ENCODE data around the gene CD81. TPM values are rescaled to one million over a fixed set of nuclear protein-coding genes. Genes with fewer than 3 reads are reported as not detected.
"Not testable (repeated sequence)": the region's sequence is repeated elsewhere in the genome, so short reads cannot be mapped to it uniquely, and the experiment has no call there.

The CD81 gene
- total RNA-seq, 2 experiments from 2014 or later: 181 to 183 TPM

- DNase-seq (no peak), ATAC-seq (ENCODE audit: poor library complexity) (no peak)
- no peaks in the 10 kb centered on the region for H3K9me3 ChIP-seq (ENCODE audit: control insufficient read depth in 1 of 2, insufficient read depth in 1 of 2, low read length in 2 of 2)
- no peak for TF ChIP-seq CTCF (IDR thresholded peaks at IDR 0.05)
- Mint-ChIP-seq H3K27ac (no peak overlapping the region), H3K9me3 (no peaks in the 10 kb centered on the region), H3K4me3 (no peak overlapping the region), H3K27me3 (no peaks in the 10 kb centered on the region), H3K4me1 (ENCODE audit: low read depth) (no peaks in the 10 kb centered on the region), H3K36me3 (ENCODE audit: low read depth) (no peaks in the 10 kb centered on the region)
- ChIA-PET CTCF (no interaction called here), POLR2A (no interaction called here)
- intact Hi-C loops (cut with DNase I, micrococcal nuclease): no loop called here
- H3K27me3 ChIP-seq (ENCODE audit: control insufficient read depth in 1 of 2, insufficient read depth in 2 of 2, low read length in 2 of 2): no peaks in the 10 kb centered on the region
- H3K4me3 ChIP-seq (ENCODE audit: low read length): no peak overlapping the region
- H3K4me1 ChIP-seq (ENCODE audit: insufficient read depth, low read length): no peaks in the 10 kb centered on the region
- H3K27ac ChIP-seq (ENCODE audit: low read depth in 1 of 2, low read length in 2 of 2): no peak overlapping the region
- no peaks in the 10 kb centered on the region for H3K36me3 ChIP-seq (ENCODE audit: insufficient read depth, low read length)
These were observed 19.9 kb upstream of the CD81 start for GRCh38 chr11:2357246-2357645.

GRCh38 chr11:2357651-2358050 lies 19.5 kb upstream of the CD81 start:
- H3K27ac Mint-ChIP-seq; H3K36me3 ChIP-seq (ENCODE audit: insufficient read depth, low read length); intact Hi-C loops (cut with DNase I, micrococcal nuclease); H3K36me3 Mint-ChIP-seq (ENCODE audit: low read depth); H3K27me3 Mint-ChIP-seq; H3K4me3 ChIP-seq (ENCODE audit: low read length); H3K9me3 Mint-ChIP-seq; H3K9me3 ChIP-seq (ENCODE audit: control insufficient read depth in 1 of 2, insufficient read depth in 1 of 2, low read length in 2 of 2); H3K4me1 Mint-ChIP-seq (ENCODE audit: low read depth); ATAC-seq (ENCODE audit: poor library complexity); H3K27ac ChIP-seq (ENCODE audit: low read depth in 1 of 2, low read length in 2 of 2); H3K4me1 ChIP-seq (ENCODE audit: insufficient read depth, low read length); CTCF ChIA-PET; DNase-seq; H3K4me3 Mint-ChIP-seq; POLR2A ChIA-PET; H3K27me3 ChIP-seq (ENCODE audit: control insufficient read depth in 1 of 2, insufficient read depth in 2 of 2, low read length in 2 of 2): not testable (repeated sequence)

DNA sequence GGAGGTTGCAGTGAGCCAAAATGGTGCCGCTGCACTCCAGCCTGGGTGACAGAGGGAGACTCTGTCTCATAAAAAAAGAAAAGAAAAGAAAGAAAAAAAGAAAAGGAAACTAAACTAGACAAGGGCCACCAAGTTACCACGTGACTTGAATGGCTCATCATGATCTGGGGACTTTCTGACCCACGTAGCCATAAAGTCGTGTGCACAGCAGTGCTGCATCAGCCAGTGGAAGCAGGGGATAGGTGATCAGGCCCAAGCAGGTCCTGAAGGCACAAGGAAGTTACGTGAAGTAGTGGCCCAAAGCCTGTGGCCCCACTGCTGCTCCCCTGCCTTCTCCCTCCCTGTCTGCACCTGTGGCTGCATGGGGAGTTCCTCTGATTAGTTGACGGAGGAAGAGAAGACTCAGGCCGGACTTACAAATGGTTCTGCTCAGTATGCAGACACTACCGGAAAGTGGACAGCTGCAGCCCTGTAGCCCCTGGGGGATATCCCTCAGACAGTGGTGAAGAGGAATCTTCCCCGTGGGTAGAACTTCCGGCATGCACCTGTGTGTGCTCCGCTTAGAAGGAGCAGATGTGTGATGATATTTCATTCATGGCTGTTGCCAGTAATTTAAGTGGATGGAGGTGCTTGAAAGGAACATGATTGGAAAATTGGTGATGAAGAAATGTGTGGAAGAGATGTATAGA lies 18.2 kb upstream of the CD81 start:
- Mint-ChIP-seq H3K36me3 (ENCODE audit: low read depth) (no peaks in the 10 kb centered on the region), H3K4me3 (no peak overlapping the region), H3K27me3 (no peaks in the 10 kb centered on the region), H3K27ac (no peak overlapping the region), H3K4me1 (ENCODE audit: low read depth) (no peaks in the 10 kb centered on the region), H3K9me3 (no peaks in the 10 kb centered on the region)
- no peaks in the 10 kb centered on the region for H3K27me3 ChIP-seq (ENCODE audit: control insufficient read depth in 1 of 2, insufficient read depth in 2 of 2, low read length in 2 of 2)
- intact Hi-C loops (cut with DNase I, micrococcal nuclease): no loop called here
- DNase-seq (no peak), ATAC-seq (ENCODE audit: poor library complexity) (no peak)
- TF ChIP-seq CTCF (IDR thresholded peaks at IDR 0.05): no peak
- H3K4me3 ChIP-seq (ENCODE audit: low read length): no peak overlapping the region
- ChIA-PET CTCF (no interaction called here), POLR2A (no interaction called here)
- H3K4me1 ChIP-seq (ENCODE audit: insufficient read depth, low read length): no peaks in the 10 kb centered on the region
- H3K36me3 ChIP-seq (ENCODE audit: insufficient read depth, low read length): no peaks in the 10 kb centered on the region
- H3K27ac ChIP-seq (ENCODE audit: low read depth in 1 of 2, low read length in 2 of 2): no peak overlapping the region
- H3K9me3 ChIP-seq (ENCODE audit: control insufficient read depth in 1 of 2, insufficient read depth in 1 of 2, low read length in 2 of 2): no peaks in the 10 kb centered on the region

GRCh38 chr11:2359557-2359956 lies 17.6 kb upstream of the CD81 start:
- Mint-ChIP-seq H3K27ac (no peak overlapping the region), H3K9me3 (no peaks in the 10 kb centered on the region), H3K4me1 (ENCODE audit: low read depth) (no peaks in the 10 kb centered on the region), H3K27me3 (no peaks in the 10 kb centered on the region), H3K36me3 (ENCODE audit: low read depth) (no peaks in the 10 kb centered on the region), H3K4me3 (no peak overlapping the region)
- Histone ChIP-seq H3K9me3 (ENCODE audit: control insufficient read depth in 1 of 2, insufficient read depth in 1 of 2, low read length in 2 of 2) (no peaks in the 10 kb centered on the region), H3K27ac (ENCODE audit: low read depth in 1 of 2, low read length in 2 of 2) (no peak overlapping the region), H3K36me3 (ENCODE audit: insufficient read depth, low read length) (no peaks in the 10 kb centered on the region), H3K4me1 (ENCODE audit: insufficient read depth, low read length) (no peaks in the 10 kb centered on the region), H3K4me3 (ENCODE audit: low read length) (no peak overlapping the region), H3K27me3 (ENCODE audit: control insufficient read depth in 1 of 2, insufficient read depth in 2 of 2, low read length in 2 of 2) (no peaks in the 10 kb centered on the region)
- CTCF ChIA-PET: no interaction called here
- POLR2A ChIA-PET: no interaction called here
- TF ChIP-seq CTCF (IDR thresholded peaks at IDR 0.05): no peak
- no peak for DNase-seq
- no peak for ATAC-seq (ENCODE audit: poor library complexity)
- intact Hi-C loops (cut with DNase I, micrococcal nuclease): no loop called here
